MM.1S (cell line): Measurements from ENCODE around the gene OSBPL5.

Experiments used
- CTCF ChIP-seq: fragments of 300-600 bp; sonication (generic); IDR thresholded peaks from 2 replicates; pipeline ENCODE4 v1.5.1; 2016; ENCODE audit warnings: antibody characterized with exemption, low read length, mixed read lengths
- EZH2 ChIP-seq: fragments of 300-600 bp; sonication (generic); optimal IDR thresholded peaks from 2 replicates; pipeline ENCODE3; 2017; ENCODE audit warnings: low read depth, mild to moderate bottlenecking, antibody characterized with exemption, low read length, mixed read lengths

- TF ChIP-seq CTCF (no peak), EZH2 (no peak)
Observed at GRCh38 chr11:3086671-3087150, 78.4 kb downstream of the OSBPL5 start.
